Activated naive CD8-positive, alpha-beta T cell treated with anti-CD3 and anti-CD28 coated beads, Interleukin-2, amount 50 U/mL, for 16 hours (primary cell): ENCODE measurements around the gene DLG2.
"Not testable (repeated sequence)": the region's sequence is repeated elsewhere in the genome, so short reads cannot be mapped to it uniquely, and the experiment has no call there.

Source experiments
- DNase-seq: peaks from one replicate; pipeline ENCODE4 v3.0.0-alpha.2; 2020; ENCODE audit warnings: low read depth, low spot score

The DLG2 gene

DNA sequence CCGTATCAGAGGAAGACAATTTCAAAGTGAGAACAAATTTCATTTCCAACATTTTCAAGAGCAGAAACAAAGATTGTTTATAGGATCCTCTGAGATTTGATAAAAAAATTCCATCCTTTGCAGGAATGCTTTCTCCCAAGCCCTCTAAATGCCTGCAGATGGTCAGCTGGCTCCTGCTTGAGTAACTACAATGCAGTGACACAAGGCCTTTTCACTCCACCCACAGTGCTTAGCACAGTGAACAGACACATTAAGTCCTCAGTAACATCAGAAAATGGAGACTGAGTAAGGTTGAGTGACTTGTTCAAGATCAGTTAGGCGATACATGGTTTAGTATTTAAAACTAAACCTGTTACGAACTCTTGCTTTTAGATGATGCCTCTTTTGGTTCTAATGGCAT is 1813.8 kb downstream of the DLG2 start:
- DNase-seq = no peak

DNA sequence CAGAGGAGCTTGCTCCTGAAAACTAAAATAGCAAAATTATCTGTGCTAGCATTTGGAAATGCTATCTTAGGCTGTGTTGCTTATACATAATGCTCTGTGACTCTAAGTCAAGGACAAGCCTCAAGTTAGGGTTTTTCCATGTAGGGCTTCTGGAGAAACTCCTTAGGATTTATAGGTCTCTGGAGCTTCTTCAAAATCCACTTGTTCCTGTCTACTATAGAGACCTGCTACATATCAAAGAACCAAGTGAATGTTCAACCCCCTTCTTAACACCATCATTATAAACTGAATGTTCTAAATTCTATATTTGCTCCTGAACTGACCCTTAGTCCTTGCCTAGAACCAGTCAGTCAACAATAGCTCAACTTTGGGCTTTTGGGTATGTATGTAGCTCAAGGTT is 1817.9 kb downstream of the DLG2 start:
- no peak for DNase-seq

- DNase-seq = no peak
These were observed 1825.3 kb downstream of the DLG2 start for GRCh38 chr11:83801799-83802198.

- DNase-seq = no peak
These were observed 1833.8 kb downstream of the DLG2 start for GRCh38 chr11:83793310-83793709.

DNA sequence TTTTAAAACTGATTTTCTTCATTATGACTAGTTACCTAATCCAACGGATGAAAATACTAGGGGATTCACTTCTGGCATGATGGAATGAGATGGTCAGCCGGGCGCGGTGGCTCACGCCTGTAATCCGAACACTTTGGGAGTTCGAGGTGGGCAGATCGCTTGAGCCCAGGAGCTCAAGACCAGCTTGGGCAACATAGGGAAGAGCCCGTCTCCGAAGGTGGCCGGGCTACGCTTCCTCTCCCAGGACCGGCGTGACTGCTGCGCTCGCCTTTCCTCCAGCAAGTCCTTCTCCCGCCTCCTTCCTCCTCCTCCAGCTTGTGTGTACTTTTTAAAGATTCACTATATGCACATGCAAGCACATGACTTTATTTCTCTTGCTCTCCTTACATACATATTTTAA is 1835.6 kb downstream of the DLG2 start:
- DNase-seq = no peak

DNA sequence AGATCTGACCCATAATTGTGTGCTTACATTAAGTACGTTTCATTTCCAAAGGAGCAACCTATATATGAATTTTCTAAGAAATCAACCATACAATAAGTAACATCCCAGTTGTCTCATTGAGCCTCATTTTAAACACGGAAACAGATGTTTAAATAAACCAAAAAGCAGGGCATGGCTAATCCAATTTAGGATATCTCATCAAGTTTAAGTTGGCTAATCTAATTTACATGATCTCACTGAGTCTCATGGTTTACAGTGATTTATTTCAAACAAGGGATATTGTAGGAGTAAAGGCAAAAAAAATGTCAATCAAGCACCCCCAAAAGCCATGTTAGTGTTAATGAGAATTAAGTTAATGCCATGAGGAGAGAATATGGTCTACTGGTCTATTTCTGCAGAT is 1841.2 kb downstream of the DLG2 start:
- DNase-seq = no peak

GRCh38 chr11:83784419-83784818 is 1842.7 kb downstream of the DLG2 start:
- no peak for DNase-seq

DNA sequence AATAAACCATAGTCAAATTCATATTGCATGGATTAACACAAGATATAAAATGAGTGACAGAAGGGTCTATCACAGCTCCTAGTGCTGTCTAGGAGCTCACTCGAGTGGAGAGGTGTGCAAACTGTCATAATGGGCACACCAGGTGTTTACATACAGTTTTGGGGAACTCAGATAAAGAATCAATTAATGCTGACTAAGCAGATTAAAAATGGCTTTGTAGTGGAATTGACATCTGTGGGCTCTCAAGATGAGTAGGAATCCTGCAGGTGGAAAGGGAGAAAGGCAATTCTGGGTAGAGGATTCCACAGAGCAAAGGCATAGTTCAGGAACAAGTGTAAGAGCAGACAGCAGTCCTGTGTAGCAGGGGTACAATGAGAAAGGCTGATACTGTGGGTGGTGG is 1844.8 kb downstream of the DLG2 start:
- DNase-seq = no peak

DNA sequence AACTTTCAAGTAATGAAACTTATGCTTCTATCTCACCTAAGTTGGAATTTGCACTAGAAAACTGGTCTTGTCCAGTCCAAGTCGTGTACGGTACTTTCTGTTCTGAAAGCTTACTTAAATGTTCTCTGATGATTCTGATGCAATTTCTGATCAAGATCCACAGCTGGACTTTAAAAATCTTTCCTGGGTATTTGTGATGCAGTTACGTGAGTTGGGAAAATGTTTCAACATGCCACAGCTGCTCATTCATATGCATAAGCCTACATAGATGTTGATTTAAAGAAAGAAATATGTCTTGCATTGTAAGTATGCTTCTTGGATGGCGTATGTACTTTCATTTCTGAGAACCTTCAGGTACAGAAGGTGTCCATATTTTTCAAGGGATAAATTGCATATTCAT is 1847.3 kb downstream of the DLG2 start:
- DNase-seq = no peak

GRCh38 chr11:83778596-83778995 is 1848.5 kb downstream of the DLG2 start:
- DNase-seq = no peak

- no peak for DNase-seq
These were observed 1852.9 kb downstream of the DLG2 start for GRCh38 chr11:83773950-83774880.

- DNase-seq = no peak
These were observed 1858.7 kb downstream of the DLG2 start for GRCh38 chr11:83768489-83768888.

- no peak for DNase-seq
These were observed 1860.2 kb downstream of the DLG2 start for GRCh38 chr11:83766932-83767331.

- no peak for DNase-seq
These were observed 1862.5 kb downstream of the DLG2 start for GRCh38 chr11:83764643-83765042.

GRCh38 chr11:83760932-83761331 is 1866.2 kb downstream of the DLG2 start:
- no peak for DNase-seq

GRCh38 chr11:83759148-83759547 is 1868.0 kb downstream of the DLG2 start:
- no peak for DNase-seq

GRCh38 chr11:83751041-83751440 is 1876.1 kb downstream of the DLG2 start:
- DNase-seq = no peak

GRCh38 chr11:83746921-83747585 is 1880.1 kb downstream of the DLG2 start:
- DNase-seq = no peak

- no peak for DNase-seq
These were observed 1882.4 kb downstream of the DLG2 start for GRCh38 chr11:83744620-83745192.

- no peak for DNase-seq
These were observed 1890.5 kb downstream of the DLG2 start for GRCh38 chr11:83736684-83737083.

GRCh38 chr11:83734120-83734519 is 1893.0 kb downstream of the DLG2 start:
- no peak for DNase-seq

DNA sequence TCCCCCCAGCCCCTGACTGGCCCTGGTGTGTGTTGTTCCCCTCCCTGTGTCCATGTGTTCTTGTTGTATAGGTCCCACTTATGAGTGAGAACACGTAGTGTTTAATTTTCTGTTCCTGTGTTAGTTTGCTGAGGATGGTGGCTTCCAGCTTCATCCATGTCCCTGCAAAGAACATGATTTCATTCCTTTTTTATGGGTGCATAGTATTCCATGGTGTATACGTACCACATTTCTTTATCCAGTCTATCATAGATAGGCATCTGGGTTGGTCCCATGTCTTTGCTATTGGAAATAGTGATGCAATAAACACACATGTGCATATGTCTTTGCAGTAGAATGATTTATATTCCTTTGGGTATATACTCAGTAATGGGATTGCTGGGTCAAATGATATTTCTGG is 1895.9 kb downstream of the DLG2 start:
- not testable (repeated sequence) for DNase-seq

GRCh38 chr11:83728281-83728680 is 1898.9 kb downstream of the DLG2 start:
- DNase-seq = no peak
